GM12891 (cell line): Measurements from ENCODE around the gene KCNJ5.

ENCODE experiments used
- POLR2AphosphoS5 ChIP-seq: IDR thresholded peaks from 2 replicates; pipeline ENCODE4 v1.6.1; 2011; ENCODE audit warnings: low read depth, low read length, control low read depth
- TAF1 ChIP-seq: IDR thresholded peaks from 2 replicates; pipeline ENCODE4 v1.6.1; 2011; ENCODE audit warnings: low read depth, low read length, control low read depth

- TF ChIP-seq POLR2AphosphoS5 (no peak), TAF1 (no peak)
These were observed 23.3 kb downstream of the KCNJ5 start for GRCh38 chr11:128914216-128915148.
